H9 (cell line): Measurements from ENCODE around the gene DENND1A. TPM values are rescaled to one million over a fixed set of nuclear protein-coding genes. Genes with fewer than 3 reads are reported as not detected.

Source experiments
- DNase-seq: peaks from one replicate; pipeline ENCODE4 v3.0.0-alpha.2; 2017
- H2AFZ ChIP-seq: one replicate; pipeline ENCODE4 v1.6.1; 2013; ENCODE audit warnings: mild to moderate bottlenecking, low read length, control low read depth, moderate library complexity
- H2AK5ac ChIP-seq: 2 replicates; pipeline ENCODE4 v1.6.1; 2013; ENCODE audit warnings: low read length, control low read depth, mixed read lengths; ENCODE audit not compliant: insufficient read length
- H2BK120ac ChIP-seq: one replicate; pipeline ENCODE4 v1.6.1; 2013; ENCODE audit warnings: low read depth, mild to moderate bottlenecking, low read length, control low read depth, inconsistent platforms; ENCODE audit not compliant: poor library complexity, severe bottlenecking
- H2BK12ac ChIP-seq: 2 replicates; pipeline ENCODE4 v1.6.1; 2013; ENCODE audit warnings: low read length, control low read depth, mixed read lengths, low read depth; ENCODE audit not compliant: insufficient read length
- H2BK15ac ChIP-seq: 2 replicates; pipeline ENCODE4 v1.6.1; 2013; ENCODE audit warnings: low read depth, low read length, control low read depth
- H2BK20ac ChIP-seq: one replicate; pipeline ENCODE4 v1.6.1; 2013; ENCODE audit warnings: low read depth, mild to moderate bottlenecking, low read length, control low read depth, inconsistent platforms; ENCODE audit not compliant: poor library complexity, severe bottlenecking
- H2BK5ac ChIP-seq: 2 replicates; pipeline ENCODE4 v1.6.1; 2013; ENCODE audit warnings: low read length, control low read depth, mixed read lengths; ENCODE audit not compliant: insufficient read length
- H3K14ac ChIP-seq: 2 replicates; pipeline ENCODE4 v1.6.1; 2013; ENCODE audit warnings: low read length, control low read depth; ENCODE audit not compliant: insufficient read depth
- H3K18ac ChIP-seq: 2 replicates; pipeline ENCODE4 v1.6.1; 2013; ENCODE audit warnings: low read depth, mild to moderate bottlenecking, mixed read lengths, low read length, control low read depth; ENCODE audit not compliant: insufficient read length
- H3K23ac ChIP-seq: 2 replicates; pipeline ENCODE4 v1.6.1; 2013; ENCODE audit warnings: low read length, control low read depth, mixed read lengths, low read depth; ENCODE audit not compliant: insufficient read length
- H3K23me2 ChIP-seq: 2 replicates; pipeline ENCODE4 v1.6.1; 2013; ENCODE audit warnings: low read depth, mild to moderate bottlenecking, mixed read lengths, low read length, control low read depth; ENCODE audit not compliant: insufficient read length, poor library complexity, severe bottlenecking
- H3K27ac ChIP-seq: 2 replicates; pipeline ENCODE4 v1.5.1; 2013; ENCODE audit warnings: low read length, control low read depth, mixed read lengths, low read depth; ENCODE audit not compliant: insufficient read length
- H3K27me3 ChIP-seq: 2 replicates; pipeline ENCODE4 v1.6.1; 2013; ENCODE audit warnings: low read length, control low read depth, inconsistent platforms; ENCODE audit not compliant: insufficient read depth
- H3K4ac ChIP-seq: 2 replicates; pipeline ENCODE4 v1.6.1; 2013; ENCODE audit warnings: low read depth, mild to moderate bottlenecking, control low read depth, inconsistent platforms, low read length, moderate library complexity
- H3K4me1 ChIP-seq: 2 replicates; pipeline ENCODE4 v1.6.1; 2013; ENCODE audit warnings: low read length, control low read depth, inconsistent platforms; ENCODE audit not compliant: insufficient read depth
- H3K4me2 ChIP-seq: 2 replicates; pipeline ENCODE4 v1.6.1; 2013; ENCODE audit warnings: low read length, control low read depth, mixed read lengths; ENCODE audit not compliant: insufficient read length, insufficient read depth
- H3K56ac ChIP-seq: 2 replicates; pipeline ENCODE4 v1.6.1; 2013; ENCODE audit warnings: low read depth, mild to moderate bottlenecking, mixed read lengths, low read length, control low read depth; ENCODE audit not compliant: insufficient read length
- H3K79me1 ChIP-seq: 2 replicates; pipeline ENCODE4 v1.6.1; 2013; ENCODE audit warnings: low read depth, mild to moderate bottlenecking, moderate library complexity, low read length, control low read depth, inconsistent platforms; ENCODE audit not compliant: insufficient read depth, poor library complexity, severe bottlenecking
- H3K79me2 ChIP-seq: 2 replicates; pipeline ENCODE4 v1.6.1; 2013; ENCODE audit warnings: low read length, control low read depth, inconsistent platforms; ENCODE audit not compliant: insufficient read depth
- H3K9ac ChIP-seq: 2 replicates; pipeline ENCODE4 v1.6.1; 2013; ENCODE audit warnings: low read length, control low read depth, mixed read lengths; ENCODE audit not compliant: insufficient read length; ENCODE audit errors: extremely low read depth
- H3K9me3 ChIP-seq: one replicate; pipeline ENCODE4 v1.6.1; 2013; ENCODE audit warnings: low read depth, low read length, inconsistent platforms; ENCODE audit not compliant: control insufficient read depth
- H3T11ph ChIP-seq: one replicate; pipeline ENCODE4 v1.6.1; 2013; ENCODE audit warnings: mild to moderate bottlenecking, low read length, control low read depth, inconsistent platforms
- H4K20me1 ChIP-seq: one replicate; pipeline ENCODE4 v1.6.1; 2013; ENCODE audit not compliant: control insufficient read depth, insufficient read length, insufficient read depth
- H4K5ac ChIP-seq: 2 replicates; pipeline ENCODE4 v1.6.1; 2013; ENCODE audit warnings: low read depth, mild to moderate bottlenecking, mixed read lengths, low read length, control low read depth; ENCODE audit not compliant: insufficient read length
- H4K8ac ChIP-seq: replicated peaks from 2 replicates; pipeline ENCODE4 v1.6.1; 2013; ENCODE audit warnings: low read length, control low read depth, mixed read lengths, low read depth; ENCODE audit not compliant: insufficient read length
- H4K91ac ChIP-seq: 2 replicates; pipeline ENCODE4 v1.6.1; 2013; ENCODE audit warnings: low read depth, mild to moderate bottlenecking, moderate library complexity, mixed read lengths, low read length, control low read depth; ENCODE audit not compliant: insufficient read length
- H3K27ac Mint-ChIP-seq, 3 experiments: 2 replicates in 2 of 3; 3 replicates in 1 of 3; pipeline ENCODE4 v1.8.0; 2020 to 2021; ENCODE audit warnings: mixed read lengths in 3 of 3, mild to moderate bottlenecking in 1 of 3, moderate library complexity in 1 of 3
- H3K27me3 Mint-ChIP-seq: 2 replicates; pipeline ENCODE4 v1.8.0; 2021; ENCODE audit warnings: low read depth, mild to moderate bottlenecking, moderate library complexity, mixed read lengths
- H3K36me3 Mint-ChIP-seq, 3 experiments: 2 replicates in 2 of 3; 3 replicates in 1 of 3; pipeline ENCODE4 v1.8.0; 2020 to 2021; ENCODE audit warnings: low read depth in 3 of 3, mixed read lengths in 3 of 3; ENCODE audit not compliant: insufficient read depth in 1 of 3
- H3K4me1 Mint-ChIP-seq, 2 experiments: 2 replicates each; pipeline ENCODE4 v1.8.0; 2020; ENCODE audit warnings: mixed read lengths in 2 of 2
- H3K4me3 Mint-ChIP-seq, 2 experiments: 2 replicates in 1 of 2; 3 replicates in 1 of 2; pipeline ENCODE4 v1.8.0; 2020 to 2021; ENCODE audit warnings: mild to moderate bottlenecking in 2 of 2, mixed read lengths in 2 of 2, moderate library complexity in 1 of 2
- H3K9me3 Mint-ChIP-seq, 2 experiments: 2 replicates in 1 of 2; 3 replicates in 1 of 2; pipeline ENCODE4 v1.8.0; 2020; ENCODE audit warnings: mild to moderate bottlenecking in 2 of 2, mixed read lengths in 2 of 2, moderate library complexity in 1 of 2
- WGBS: extraction: QIAGEN DNeasy Blood & Tissue Kit; methylation state at CpG from one replicate; pipeline ENCODE4 v1.1.7; 2013; ENCODE audit warnings: missing lambda C conversion rate, low lambda C conversion rate, mixed read lengths; ENCODE audit not compliant: insufficient read length; ENCODE audit errors: extremely low coverage; 5-methylcytosine and 5-hydroxymethylcytosine counted together
- total RNA-seq: library from RNA; stranded (reverse); gene quantifications from 2 replicates; pipeline ENCODE4 v1.2.1, GENCODE V29; 2021
- TF ChIP-seq, protein P1 (sequence below): fragments of 200-600 bp; sonication (generic); conservative IDR thresholded peaks from 3 replicates; pipeline ENCODE4 v1.8.0; 2021; ENCODE audit warnings: antibody characterized with exemption, mild to moderate bottlenecking

The DENND1A gene
- total RNA-seq, 1 experiment from 2014 or later, result 20.4 TPM

GRCh38 chr9:123365287-123365880 is 564.5 kb downstream of the DENND1A start:
- H3K27ac Mint-ChIP-seq, result peak overlapping the region in 2 of 3 experiments; percentile 13 to 64; a peak in 2 of 7 replicates
- H3K27me3 Mint-ChIP-seq, result peaks cover 16% of the 10 kb centered on the region
- Histone ChIP-seq H3K4me2 (no peak overlapping the region), H3K79me1 (no peaks in the 10 kb centered on the region), H3K23me2 (no peaks in the 10 kb centered on the region), H4K5ac (no peak overlapping the region), H2AK5ac (no peak overlapping the region), H4K91ac (no peak overlapping the region), H3K9me3 (no peaks in the 10 kb centered on the region), H3K56ac (no peak overlapping the region), H3K9ac (no peak overlapping the region), H3K79me2 (no peaks in the 10 kb centered on the region), H3K18ac (no peak overlapping the region), H2BK15ac (no peak overlapping the region), H3K4me1 (peaks cover 6% of the 10 kb centered on the region; the same call in 1 of the 2 replicates), H3K27ac (no peak overlapping the region), H3T11ph (no peak overlapping the region), H2BK120ac (no peak overlapping the region), H3K14ac (no peak overlapping the region), H3K23ac (no peak overlapping the region), H3K27me3 (no peaks in the 10 kb centered on the region), H3K4ac (no peak overlapping the region), H2BK20ac (no peak overlapping the region), H2BK5ac (no peak overlapping the region), H2BK12ac (no peak overlapping the region), H4K20me1 (no peaks in the 10 kb centered on the region), H4K8ac (no peak overlapping the region), H2AFZ (no peak overlapping the region)
- TF ChIP-seq, protein P1, sequence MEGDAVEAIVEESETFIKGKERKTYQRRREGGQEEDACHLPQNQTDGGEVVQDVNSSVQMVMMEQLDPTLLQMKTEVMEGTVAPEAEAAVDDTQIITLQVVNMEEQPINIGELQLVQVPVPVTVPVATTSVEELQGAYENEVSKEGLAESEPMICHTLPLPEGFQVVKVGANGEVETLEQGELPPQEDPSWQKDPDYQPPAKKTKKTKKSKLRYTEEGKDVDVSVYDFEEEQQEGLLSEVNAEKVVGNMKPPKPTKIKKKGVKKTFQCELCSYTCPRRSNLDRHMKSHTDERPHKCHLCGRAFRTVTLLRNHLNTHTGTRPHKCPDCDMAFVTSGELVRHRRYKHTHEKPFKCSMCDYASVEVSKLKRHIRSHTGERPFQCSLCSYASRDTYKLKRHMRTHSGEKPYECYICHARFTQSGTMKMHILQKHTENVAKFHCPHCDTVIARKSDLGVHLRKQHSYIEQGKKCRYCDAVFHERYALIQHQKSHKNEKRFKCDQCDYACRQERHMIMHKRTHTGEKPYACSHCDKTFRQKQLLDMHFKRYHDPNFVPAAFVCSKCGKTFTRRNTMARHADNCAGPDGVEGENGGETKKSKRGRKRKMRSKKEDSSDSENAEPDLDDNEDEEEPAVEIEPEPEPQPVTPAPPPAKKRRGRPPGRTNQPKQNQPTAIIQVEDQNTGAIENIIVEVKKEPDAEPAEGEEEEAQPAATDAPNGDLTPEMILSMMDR, result peak; percentile 62
- 0 out of 5 replicates have a peak overlapping the region, but pooled peaks of 1 of the 2 experiments have one; percentile 0 for H3K4me3 Mint-ChIP-seq
- H3K36me3 Mint-ChIP-seq, result peaks cover 0 to 11% (median 0%) of the 10 kb centered on the region in 3 experiments; a peak in 2 of 7 replicates
- H3K4me1 Mint-ChIP-seq, result peaks cover 37 to 59% of the 10 kb centered on the region in 2 experiments
- H3K9me3 Mint-ChIP-seq, result no peaks in the 10 kb centered on the region; a peak in 1 of 5 replicates
- peak; percentile 76 for DNase-seq
- WGBS, result no CpG with 5 or more reads among the region's 12 CpGs
